ENCODE data around the gene SNX20.

SNX20 gene

DNA sequence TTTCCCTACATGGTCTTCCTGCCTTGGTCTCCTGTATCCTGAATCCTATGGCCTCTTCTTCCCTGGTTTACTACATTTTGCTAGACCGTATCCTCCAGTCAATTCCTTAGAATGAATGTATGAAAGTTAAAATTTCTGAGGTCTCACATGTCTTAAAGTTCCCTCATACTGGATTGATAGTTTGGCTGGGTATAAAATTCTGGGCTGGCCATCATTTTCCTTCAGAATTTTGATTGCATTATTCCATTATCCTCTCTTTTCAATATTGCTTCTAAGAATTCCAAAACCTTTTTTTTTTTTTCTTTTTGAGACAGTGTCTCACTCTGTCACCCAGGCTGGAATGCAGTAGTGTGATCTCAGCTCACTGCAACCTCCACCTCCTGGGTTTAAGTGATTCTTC, 23.1 kb upstream of the SNX20 start:
- no peak for DNase-seq

DNA sequence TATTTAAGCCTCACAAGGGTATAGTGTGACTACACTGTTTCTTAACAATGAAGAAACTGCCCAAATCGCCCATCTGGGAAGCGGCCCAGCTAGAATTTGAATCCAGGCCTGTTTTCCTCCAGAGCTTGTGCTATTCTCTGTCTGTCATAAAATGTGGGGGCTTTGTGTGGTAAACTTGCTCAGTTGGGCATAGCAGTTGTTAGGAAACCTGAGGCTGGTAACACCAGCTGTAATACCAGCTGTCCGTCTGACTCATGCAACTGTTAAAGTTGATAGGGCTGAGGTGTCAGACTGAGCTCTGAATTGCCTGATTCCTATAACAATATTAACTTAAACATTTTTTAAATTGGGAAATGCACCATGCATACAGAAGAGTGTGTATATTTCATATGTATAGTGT, 21.6 kb upstream of the SNX20 start:
- no peak for DNase-seq

DNA sequence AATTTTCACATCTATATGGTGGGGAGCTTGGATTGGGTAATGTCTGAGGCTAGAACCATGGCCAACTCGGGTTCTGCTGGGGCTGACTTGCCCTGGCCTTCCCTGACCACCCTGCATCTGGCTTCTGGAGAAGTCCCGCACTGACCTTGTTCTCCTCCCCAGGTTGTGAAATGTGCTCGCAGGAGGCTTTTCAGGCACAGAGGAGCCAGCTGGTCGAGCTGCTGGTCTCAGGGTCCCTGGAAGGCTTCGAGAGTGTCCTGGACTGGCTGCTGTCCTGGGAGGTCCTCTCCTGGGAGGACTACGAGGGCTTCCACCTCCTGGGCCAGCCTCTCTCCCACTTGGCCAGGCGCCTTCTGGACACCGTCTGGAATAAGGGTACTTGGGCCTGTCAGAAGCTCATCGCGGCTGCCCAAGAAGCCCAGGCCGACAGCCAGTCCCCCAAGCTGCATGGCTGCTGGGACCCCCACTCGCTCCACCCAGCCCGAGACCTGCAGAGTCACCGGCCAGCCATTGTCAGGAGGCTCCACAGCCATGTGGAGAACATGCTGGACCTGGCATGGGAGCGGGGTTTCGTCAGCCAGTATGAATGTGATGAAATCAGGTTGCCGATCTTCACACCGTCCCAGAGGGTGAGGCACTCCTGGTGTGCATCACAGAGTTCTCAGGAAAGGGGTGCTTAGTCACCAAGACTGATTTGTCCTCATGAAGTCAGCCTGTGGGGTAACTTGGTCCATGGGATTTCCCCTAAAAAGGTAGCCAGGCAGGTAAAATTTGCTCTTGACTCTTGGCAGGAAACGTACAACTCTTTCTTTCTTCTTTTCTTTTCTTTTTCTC, 18.4 kb upstream of the SNX20 start:
- no peak for DNase-seq

DNA sequence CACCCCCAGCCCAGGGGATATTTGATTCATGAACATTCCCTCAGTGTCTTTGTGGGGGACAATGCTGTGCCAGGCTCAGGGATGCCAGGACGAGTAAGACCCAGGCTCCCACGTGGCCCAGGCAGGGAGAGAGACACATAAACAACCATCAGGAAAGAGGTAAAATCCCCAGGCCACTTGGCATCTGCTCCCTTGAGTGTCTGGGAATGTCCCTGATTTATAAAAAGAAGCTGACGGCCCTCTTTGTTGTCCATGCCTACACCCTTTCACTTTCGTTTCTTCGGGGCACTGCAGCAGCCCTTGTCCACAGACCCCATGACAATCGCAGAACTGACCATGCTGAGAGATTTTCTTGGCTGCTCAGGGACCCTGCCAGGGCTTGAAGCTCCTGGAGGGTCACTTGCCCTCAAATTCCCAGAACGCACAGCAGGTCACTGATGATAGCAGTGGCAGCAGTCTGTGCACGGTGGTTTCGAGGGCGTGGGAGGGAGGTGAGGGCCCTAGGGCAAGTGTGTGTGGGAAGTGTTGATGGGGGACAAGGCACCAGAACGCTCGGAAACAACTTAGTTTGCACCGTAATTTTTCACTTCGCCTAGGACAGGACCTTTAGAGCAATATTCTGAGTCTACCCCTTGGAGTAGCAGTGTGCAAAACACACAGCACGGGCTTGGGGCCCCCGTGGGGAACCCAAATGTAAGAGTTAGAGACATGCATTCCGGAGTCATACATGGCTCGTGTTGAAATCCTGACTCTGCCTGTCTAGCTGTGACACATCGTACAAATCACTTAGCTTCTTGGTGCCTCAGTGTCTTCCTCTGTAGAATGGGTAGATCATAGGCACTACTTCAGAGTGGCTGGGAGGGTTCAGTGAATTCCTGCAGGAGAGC, 17.0 kb upstream of the SNX20 start:
- no peak for DNase-seq

DNA sequence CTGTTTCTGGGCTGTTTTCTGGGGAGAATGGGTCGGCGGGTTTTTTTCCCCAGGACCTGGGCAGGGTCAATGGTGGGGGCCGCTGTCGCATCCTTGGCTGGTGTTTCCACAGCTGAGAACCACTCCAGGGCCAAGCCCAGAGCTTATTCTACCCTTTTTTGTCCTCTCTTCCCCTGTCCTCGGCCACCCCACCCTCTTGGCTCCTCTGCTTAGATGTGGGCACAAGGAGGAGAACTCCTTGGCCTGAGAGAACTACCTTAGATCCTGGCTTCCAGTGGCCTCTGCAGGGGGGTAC, 16.3 kb upstream of the SNX20 start:
- DNase-seq: no peak

DNA sequence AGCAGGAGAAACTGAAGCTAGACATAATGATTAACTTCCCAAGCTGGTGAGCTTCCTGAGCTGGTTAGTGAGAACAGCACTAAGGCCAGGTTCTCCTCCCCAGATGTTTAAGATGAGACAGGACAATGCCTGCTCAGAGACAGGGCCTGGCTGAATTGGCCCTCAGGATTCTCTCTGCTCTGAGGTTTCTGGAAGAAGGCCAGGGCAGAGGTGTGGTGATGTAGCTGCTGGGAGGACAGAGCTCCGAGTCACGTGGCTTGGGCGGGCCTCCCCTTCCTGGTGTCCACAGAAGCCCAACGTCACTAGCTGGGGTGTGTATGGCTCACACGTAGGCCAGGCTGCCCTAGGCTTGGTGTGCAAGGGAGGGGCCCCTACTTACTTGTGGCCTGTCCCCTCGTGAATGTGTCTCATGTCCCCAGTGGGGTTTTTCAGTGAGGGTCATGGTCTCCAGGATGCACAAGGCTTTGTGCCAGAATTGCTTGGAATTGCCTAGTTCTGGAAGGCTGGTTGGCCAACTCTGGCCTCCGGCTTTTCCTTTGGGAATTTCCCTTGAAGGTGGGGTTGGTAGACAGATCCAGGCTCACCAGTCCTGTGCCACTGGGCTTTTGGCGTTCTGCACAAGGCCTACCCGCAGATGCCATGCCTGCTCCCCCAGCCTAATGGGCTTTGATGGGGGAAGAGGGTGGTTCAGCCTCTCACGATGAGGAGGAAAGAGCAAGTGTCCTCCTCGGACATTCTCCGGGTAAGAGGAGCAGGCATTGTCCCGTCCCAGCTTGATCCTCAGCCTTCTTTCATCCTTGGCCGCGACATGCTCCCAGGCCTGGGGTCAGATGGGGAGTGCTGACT, 15.7 kb upstream of the SNX20 start:
- DNase-seq: no peak

DNA sequence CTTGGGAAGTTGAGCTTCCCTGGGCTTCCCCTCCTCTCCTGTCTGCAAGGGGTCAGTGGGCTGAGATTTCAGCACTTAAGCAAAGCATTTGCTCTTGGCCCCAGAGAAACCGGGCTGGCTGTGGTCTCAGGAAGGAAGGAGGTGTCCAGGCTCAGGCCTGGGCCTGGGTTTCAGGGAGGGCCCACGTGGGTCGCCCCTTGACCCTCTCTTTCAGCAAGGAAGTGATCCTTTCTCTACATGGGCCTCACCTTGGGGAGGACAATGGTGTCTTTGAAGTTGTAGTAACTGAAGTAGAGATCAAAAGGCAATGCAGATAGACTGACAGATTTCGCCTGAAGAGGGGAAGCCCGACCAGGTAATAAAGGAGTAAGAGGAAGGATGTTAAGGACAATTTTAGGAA, 15.0 kb upstream of the SNX20 start:
- DNase-seq: no peak

DNA sequence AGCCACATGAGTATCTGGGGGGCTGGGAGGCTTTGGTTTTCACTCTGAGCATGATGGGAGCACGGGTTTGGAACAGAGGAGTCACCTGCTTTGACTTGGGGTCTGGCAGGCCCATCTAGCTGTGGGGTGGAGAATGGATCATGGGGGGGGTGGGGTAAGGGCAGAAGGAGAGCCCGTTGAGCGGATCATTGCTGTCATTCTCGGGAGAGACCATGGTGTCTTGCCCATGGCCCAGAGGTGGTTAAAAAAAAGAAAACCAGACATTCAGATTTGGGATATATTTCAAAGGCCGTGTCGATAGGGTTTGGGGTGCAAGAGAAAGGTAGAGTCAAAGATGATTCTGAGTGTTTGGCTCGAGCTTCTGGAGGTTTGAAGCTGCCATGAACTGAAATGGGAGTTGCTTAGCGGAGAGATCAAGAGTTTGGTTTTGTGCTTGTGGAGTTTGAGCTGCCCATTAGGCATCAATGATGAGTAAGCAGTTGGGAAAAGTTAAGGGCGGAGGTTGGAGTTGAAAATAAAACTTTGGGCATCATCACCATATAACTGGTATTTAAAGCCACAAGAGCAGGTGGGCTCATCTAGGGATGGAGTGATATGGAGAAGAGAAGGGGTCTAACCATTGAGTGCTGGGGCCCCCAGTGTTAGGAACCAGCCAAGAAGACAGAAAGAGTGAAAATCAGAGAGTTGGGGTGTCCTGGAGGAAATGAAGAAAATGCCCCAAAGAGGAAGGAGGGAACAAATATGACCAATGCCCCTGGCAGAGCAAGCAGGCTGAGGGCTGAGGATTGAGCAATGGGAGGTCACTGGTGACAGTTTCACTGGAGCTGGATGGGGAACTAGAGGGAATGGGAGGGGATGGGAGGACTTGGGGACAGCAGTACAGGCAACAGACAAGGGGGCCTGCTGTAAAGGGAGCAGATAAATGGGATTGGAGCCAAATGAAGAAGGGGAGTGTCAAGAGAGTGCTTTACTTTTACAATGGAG, 14.2 kb upstream of the SNX20 start:
- no peak for DNase-seq

DNA sequence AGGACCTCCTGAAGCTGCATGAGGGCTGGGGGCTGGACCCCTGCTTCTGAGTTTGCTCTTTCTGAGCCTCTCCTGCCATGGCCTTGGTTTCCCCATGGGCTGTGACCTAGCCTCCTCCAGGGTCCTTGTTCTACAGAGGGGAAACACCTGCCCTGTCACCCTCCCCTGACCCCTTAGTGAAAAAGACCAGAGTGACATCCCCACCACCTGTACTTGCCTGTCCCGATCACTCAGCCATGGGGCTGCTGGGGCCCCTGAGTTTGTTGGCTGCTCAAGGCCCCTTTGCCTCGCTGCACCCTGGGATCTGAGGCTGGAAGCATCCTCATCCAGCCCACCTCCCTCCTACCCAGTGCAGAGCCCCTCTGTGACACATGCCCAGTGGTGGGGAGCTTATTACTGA, 13.1 kb upstream of the SNX20 start:
- DNase-seq: no peak

DNA sequence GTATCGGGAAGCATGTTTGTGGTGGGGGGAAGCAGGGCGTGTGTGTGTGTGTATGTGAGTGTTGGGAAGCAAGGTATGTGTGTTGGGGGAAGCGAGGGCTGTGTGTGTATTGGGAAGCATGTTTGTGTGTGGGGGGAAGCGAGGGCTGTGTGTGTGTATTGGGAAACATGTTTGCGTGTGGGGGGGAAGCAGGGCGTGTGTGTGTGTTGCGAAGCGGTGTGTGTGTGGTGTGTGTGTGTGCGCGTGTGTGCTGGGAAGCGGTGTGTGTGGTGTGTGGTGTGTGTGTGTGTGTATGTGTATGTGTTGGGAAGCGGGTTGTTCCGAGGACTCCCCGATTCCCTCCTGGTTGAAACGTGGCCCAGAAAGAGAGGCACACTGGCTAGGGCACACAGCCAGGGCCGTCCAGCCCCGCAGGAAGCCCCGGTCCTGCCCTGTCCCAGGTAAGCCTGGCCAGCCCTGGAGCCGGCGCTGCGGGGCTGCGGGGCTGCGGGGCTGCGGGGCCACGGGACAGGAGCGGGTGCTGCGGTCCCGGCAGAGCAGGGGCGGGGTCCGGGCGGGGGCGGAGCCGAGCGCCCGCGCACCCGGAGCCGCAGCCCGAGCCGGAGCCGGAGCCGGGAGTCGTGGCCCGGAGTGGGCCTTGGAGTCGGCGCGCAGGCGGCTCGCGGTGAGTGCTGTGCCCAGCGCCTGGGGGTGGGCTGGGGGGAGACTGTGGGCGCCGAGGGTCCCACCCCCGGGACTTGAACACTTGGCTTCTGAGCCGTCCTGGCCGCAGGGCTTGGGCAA, 12.1 kb upstream of the SNX20 start, which contains the start of gene NOD2:
Gene NOD2 (plus strand): TSS at position 608 of the 783 bp plus-strand sequence. CDS start 5,890 bp downstream, outside the sequence.
- no peak for DNase-seq

DNA sequence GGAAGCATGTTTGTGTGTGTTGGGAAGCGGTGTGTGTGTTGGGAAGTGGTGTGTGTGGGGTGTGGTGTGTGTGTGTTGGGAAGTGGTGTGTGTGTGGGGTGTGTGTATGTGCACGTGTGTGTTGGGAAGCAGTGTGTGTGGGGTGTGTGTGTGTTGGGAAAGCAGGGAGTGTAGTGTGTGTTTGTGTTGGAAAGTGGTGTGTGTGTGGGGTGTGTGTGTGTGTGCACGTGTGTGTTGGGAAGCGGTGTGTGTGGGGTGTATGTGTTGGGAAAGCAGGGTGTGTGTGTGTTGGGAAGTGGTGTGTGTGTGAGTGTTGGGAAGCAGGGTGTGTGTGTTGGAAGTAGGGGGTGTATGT, 11.5 kb upstream of the SNX20 start:
- no peak for DNase-seq

DNA sequence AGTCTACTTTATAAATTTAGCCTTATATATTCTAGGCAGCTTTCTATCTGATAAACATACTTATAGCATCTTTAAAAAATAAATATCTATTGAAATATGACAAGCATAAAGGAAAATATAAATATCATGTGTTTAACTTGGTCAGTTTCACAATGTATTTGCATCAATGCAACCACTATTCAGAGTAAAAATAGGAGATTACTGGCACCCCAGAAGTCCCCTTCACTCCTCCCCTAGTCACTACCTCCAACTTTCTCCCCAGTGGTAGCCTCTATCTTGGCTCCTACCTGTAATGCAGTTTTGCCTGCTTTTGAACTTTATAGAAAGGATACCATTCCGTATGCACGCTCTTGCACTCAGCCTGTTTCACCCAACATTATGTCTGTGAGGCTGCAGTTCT, 9.1 kb upstream of the SNX20 start:
- no peak for DNase-seq

DNA sequence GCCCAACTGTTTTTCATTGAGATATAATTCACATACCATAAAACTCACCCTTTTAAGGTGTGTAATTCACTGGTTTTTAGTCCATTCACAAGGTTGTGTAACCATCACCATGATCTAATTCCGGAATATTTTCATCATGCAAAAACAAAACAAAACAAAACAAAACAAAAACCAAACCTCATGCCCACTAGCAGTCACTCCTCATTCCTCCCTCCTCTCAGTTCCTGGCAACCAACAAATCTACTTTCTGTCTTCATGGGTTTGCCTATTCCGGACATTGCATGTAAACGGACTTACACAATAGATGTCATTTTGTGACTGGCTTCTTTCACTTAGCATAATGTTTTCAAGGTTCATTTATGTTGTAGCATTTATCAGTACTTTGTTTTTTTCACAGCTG, 7.8 kb upstream of the SNX20 start:
- no peak for DNase-seq

DNA sequence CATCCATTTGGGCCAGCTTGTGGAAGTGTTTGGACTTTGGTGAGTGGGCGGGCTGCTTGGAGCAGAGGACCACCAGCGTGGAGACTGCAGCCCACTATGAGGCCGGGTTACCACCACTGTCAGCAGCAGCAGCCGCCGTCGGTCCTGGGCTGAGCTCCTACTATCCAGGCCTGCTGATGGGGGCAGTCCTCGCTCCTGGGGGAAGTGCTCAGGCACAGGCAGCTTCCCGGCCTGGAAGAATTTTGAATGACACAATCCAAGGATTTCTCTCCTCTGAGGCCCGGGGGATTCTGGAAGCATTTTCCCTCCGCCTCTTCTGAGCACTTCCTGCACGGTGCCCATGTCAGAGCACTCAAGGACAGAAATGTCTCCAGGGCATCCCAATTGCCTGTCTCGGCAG, 7.0 kb upstream of the SNX20 start:
- DNase-seq: no peak

DNA sequence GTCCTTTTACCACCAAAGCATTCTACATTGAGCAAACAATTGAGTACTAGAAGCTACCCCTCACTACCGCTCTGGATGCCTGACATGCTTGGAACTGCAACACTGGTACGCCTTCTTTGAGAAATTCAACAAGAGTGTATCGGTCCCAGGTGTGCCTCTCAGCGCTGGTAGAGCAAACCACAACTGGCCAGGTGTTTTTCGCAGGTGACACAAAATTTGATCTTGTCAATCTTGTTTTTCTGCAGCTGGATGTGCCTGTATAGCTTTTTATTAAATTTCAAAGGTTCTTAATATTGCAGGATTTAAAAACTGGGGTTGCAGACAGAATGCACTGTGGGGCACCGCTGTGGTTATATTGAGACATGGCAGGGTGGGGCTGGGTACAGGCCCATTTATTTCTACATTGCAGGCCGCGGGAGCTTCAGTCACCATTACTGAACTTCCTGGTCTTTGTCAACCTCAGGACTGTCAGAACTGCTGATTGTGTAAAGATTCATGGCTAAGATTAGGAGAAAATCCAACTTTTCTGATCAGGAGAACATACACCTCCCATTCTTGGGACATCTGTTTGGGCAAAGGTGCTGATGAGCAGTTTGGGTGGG, 4.5 kb upstream of the SNX20 start:
- no peak for DNase-seq

DNA sequence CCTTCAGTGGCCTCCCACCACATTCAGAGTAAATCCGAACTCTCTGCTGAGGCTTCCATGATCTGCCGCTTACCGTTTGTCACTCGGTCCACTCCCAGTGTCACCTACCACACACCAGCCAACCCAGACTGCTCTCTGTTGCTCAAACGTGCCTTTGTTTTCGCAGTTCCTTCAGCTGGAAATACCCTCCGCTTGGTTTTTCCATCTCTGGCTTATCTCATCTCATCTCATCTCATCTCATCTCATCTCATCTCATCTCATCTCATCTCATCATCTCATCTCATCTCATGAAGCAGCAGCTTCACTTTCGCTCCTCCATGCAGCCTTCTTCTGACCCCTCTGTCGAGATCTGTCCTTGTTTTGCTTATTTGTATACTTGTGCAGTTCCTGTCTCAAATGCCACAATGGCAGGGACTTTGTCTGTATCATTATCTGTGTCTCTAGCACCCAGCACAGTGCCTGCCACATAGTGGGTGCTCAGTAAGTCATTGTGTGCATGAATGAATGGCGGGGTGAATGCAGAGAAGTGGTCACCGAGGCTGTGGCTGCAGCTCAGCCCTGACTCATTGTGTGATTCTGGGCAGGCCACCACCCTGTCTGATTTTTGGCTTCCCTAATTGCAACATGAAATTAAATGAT, 3.8 kb upstream of the SNX20 start:
- DNase-seq: no peak

DNA sequence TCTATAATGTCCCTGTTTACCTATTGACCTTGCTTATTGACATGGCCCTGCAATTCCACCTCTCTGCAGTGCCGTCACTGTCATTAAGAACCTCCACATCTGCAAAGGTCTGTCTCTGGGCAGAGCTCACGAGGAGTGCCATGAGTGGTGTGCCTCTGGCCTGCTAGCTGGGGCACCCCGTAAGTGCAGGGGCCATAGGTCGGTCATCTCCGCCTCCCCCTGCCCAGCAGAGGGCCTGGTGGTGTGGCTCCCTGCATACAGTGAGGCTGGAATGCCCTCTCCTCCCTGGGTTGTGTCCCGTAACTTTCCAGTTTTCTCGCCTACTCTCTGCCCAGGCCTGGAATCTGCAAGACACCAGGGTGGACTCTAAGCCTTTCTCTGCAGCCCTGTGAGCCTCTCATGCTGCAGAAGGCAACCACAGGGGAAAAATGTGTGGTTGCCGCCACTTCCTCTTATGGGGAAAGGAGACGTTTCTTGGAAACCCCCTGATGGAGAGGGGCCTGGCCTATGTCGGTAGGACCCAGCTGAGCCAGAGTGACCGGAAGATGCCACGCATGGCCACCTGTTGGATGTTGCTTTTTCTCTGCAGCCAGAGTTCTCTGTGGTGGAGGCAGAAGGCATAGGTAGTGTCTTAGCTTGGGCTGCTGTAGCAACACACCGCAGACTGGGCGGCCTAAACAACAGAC, 2.7 kb upstream of the SNX20 start:
- DNase-seq: no peak

DNA sequence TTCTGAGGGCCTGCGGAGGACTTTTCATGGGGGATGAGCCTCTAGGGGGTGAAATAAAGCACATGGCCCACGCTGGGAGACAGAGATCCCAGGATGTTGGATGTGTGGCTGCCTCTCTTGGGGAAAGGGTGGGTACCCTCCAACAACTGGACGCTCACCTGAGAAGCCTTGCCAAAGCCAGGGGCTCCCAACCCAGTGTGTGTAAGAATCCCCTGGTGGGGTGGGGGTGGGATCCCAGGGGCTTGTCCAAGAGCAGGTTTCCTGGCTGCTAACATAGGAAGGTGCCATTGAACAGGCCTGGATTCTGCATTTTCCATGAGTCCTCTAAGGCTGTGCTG, 587 bp downstream of the SNX20 start:
- DNase-seq: no peak

DNA sequence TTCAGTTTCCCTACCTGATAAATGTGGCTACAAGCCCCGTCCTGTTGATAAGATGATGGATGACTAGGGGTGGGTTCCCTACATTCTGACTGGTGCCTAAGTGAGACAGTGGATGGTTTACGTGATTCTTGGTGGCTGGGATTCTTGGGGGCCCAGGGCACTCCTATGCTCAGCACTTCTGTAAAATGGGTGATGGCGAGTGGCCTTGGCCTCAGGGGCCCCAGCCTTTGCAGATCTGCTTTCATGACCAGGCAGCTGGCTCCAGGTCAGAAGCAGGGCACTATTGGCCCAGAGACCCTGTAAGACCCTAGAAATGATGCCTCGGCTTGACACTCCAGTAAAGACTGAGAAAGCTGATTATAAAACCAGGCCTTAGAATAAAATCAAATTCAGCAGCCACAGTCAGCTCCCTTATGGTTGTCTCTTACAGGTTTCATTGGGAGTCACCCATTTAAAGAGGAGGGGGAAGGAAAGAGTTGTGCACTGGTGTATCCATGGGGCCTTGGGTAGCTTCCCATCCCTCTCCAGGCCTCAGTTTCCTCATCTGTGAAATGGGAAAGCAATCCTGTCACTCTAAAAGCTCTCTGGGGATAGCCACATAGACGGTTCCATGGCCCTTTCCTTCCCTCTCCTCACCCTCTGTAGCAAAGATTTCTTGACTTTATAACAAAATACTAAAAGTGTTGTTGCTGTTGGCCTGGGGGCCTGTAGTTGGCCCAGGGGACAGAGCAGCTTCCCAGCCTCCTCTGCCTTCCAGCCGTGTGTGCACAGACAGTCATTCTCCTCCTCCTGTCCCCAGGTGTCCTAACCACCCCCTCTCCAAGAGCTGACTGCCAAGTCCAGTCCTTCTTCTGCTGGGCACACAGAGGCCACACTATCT, 1.2 kb downstream of the SNX20 start:
- no peak for DNase-seq
